Uterus (tissue), 4 donors: Measurements from ENCODE around the gene TNNI3K. TPM values are rescaled to one million over a fixed set of nuclear protein-coding genes. Genes with fewer than 3 reads are reported as not detected.
"Not testable (repeated sequence)": the region's sequence is repeated elsewhere in the genome, so short reads cannot be mapped to it uniquely, and the experiment has no call there.

Experiments used
- DNase-seq, 2 donors: peaks; one replicate each; pipeline ENCODE4 v3.0.0-alpha.2; 2019 to 2020
- H3K27ac ChIP-seq, 2 donors: fragments of 200-600 bp; sonication (generic); 1 replicate in 1 of 2; 2 replicates in 1 of 2; pipeline ENCODE4 v1.5.1; 2016 to 2018
- H3K27me3 ChIP-seq, 2 donors: fragments of 200-600 bp; sonication (generic); one replicate each; pipeline ENCODE4 v1.5.1; 2018 to 2019; ENCODE audit warnings: control low read depth in 1 of 2
- H3K36me3 ChIP-seq, 2 donors: fragments of 200-600 bp; sonication (generic); one replicate each; pipeline ENCODE4 v1.5.1; 2019; ENCODE audit warnings: control low read depth in 1 of 2
- H3K4me1 ChIP-seq, 2 donors: fragments of 200-600 bp; sonication (generic); one replicate each; pipeline ENCODE4 v1.5.1; 2018 to 2019; ENCODE audit warnings: control low read depth in 1 of 2
- H3K4me3 ChIP-seq, 2 donors: fragments of 200-600 bp; sonication (generic); 1 replicate in 1 of 2; 2 replicates in 1 of 2; pipeline ENCODE4 v1.5.1; 2018 to 2019; ENCODE audit warnings: mild to moderate bottlenecking in 1 of 2
- H3K9me3 ChIP-seq, 2 donors: fragments of 200-600 bp; sonication (generic); one replicate each; pipeline ENCODE4 v1.5.1; 2019; ENCODE audit warnings: control low read depth in 1 of 2
- CTCF ChIP-seq, 4 experiments: fragments of 200-600 bp in 2 of 4; fragments of 450-650 bp in 2 of 4; sonication (generic) in 2 of 4; IDR thresholded peaks; one replicate each; pipeline ENCODE4 v1.5.1; 2016 to 2019; ENCODE audit warnings: antibody characterized with exemption in 4 of 4, mild to moderate bottlenecking in 2 of 4, moderate library complexity in 1 of 4
- POLR2A ChIP-seq, 2 donors: fragments of 450-650 bp; IDR thresholded peaks; one replicate each; pipeline ENCODE4 v1.6.1; 2016; ENCODE audit warnings: antibody characterized with exemption in 2 of 2, mild to moderate bottlenecking in 1 of 2, moderate library complexity in 1 of 2
- intact Hi-C: fragments of 100-400 bp; cut with DNase I; formaldehyde crosslinking; loops from one replicate; pipeline ENCODE4 v1.15.1; 2023; ENCODE audit warnings: low total_unique reads
- total RNA-seq, 4 donors: library from RNA; depleted of rRNA in 3 of 4; stranded (reverse); fragments of >200 nt in 3 of 4; gene quantifications; one replicate each; pipeline versions ENCODE4 v1.1.0 to v1.2.4, GENCODE V29; 2014 to 2023
- donor health status: DM: yes; HTN: yes; CAD: no.

The TNNI3K gene
- total RNA-seq, 4 donors from 2014 or later, result 0.26 to 5.3 (median 1.5) TPM; not detected in 1

DNA sequence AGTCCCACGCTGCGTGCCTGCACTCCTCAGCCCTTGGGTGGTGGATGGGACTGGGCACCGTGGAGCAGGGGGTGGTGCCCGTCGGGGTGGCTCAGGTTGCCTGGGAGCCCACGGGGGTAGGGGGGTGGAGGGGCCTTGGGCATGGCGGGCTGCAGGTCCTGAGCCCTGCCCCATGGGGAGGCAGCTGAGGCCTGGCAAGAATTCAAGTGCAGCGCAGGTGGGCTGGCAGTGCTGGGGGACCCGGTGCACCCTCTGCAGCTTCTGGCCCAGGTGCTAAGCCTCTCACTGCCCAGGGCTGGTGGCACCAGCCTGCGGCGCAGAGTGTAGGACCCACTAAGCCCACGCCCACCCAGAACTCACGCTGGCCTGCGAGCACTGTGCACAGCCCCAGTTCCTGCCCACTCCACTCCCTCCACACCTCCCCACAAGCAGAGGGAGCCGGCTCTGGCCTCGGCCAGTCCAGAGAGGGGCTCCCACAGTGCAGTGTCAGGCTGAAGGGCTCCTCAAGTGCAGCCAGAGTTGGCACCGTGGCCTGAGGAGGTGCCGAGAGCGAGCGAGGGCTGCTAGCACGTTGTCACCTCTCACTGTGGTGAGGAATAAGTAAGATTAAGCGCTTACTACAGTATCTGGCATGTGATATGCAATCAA, 12.8 kb downstream of the TNNI3K start:
- Histone ChIP-seq H3K36me3 (no peaks in the 10 kb centered on the region), H3K27ac (no peak overlapping the region), H3K9me3 (no peaks in the 10 kb centered on the region), H3K4me3 (no peak overlapping the region), H3K4me1 (no peaks in the 10 kb centered on the region), H3K27me3 (no peaks in the 10 kb centered on the region)
- intact Hi-C loops, result no loop called here
- no peak for DNase-seq
- TF ChIP-seq POLR2A (IDR thresholded peaks at IDR 0.05), result no peak
- TF ChIP-seq CTCF (IDR thresholded peaks at IDR 0.05), result no peak

DNA sequence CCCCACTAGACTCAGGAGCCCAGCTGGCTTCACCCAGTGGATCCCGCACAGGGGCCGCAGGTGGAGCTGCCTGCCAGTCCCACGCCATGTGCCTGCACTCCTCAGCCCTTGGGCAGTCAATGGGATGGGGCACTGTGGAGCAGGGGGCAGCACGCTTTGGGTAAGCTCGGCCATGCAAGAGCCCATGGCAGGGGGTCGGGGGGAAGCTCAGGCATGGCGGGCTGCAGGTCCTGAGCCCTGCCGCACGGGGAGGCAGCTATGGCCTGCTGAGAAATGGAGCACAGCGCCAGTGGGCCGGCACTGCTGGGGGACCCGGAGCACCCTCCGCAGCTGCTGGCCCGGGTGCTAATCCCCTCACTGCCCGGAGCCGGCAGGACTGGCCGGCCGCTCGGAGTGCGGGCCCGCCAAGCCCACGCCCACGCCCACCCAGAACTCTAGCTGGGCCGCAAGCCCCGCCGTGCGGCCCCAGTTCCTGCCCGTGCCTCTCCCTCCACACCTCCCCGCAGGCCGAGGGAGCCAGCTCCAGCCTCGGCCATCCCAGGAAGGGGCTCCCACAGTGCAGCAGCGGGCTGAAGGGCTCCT, 18.1 kb downstream of the TNNI3K start:
- H3K36me3 ChIP-seq, H3K27ac ChIP-seq, DNase-seq, intact Hi-C loops, H3K4me1 ChIP-seq, H3K4me3 ChIP-seq, H3K27me3 ChIP-seq, H3K9me3 ChIP-seq: not testable (repeated sequence)

DNA sequence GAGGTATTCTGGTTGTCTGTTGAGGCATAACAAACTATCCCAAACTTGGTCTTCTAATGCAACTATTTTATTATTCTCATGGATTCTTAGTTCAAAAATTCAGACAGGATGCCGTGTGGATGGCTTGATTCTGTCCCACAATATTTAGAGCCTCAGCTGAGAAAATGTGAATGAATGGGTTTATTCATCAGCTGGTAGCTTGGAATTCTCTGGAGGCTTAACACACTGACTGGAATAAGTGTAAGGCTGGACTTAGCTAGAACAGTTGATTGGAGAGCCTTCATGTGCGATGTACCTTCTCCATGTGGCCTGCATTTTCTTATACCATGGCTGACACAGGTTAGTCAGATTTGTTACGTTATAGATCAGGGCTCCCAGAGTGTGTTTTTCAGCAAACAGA, 30.8 kb downstream of the TNNI3K start:
- Histone ChIP-seq H3K9me3 (no peaks in the 10 kb centered on the region), H3K27me3 (no peaks in the 10 kb centered on the region), H3K4me3 (no peak overlapping the region), H3K27ac (no peak overlapping the region), H3K36me3 (no peaks in the 10 kb centered on the region), H3K4me1 (no peaks in the 10 kb centered on the region)
- intact Hi-C loops, result no loop called here
- no peak for TF ChIP-seq CTCF (IDR thresholded peaks at IDR 0.05)
- no peak for DNase-seq

DNA sequence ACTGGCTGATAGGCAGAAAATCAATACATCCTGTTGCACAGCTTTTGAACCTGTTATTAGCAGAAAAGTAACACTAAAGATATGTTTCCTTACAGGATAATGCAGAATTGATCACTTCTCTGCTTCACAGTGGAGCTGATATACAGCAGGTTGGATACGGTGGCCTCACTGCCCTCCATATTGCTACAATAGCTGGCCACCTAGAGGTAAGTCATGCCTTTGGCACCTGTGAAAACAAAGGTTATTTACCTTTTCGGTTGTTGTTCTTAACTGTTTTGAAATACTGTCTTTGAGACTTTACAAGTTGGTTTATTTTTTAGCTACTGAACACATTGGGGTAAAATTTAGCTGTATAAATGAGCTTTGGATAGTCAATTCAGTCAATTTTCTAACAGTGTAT, 36.3 kb downstream of the TNNI3K start:
- Histone ChIP-seq H3K4me1 (no peaks in the 10 kb centered on the region), H3K27ac (no peak overlapping the region), H3K27me3 (no peaks in the 10 kb centered on the region), H3K4me3 (no peak overlapping the region), H3K9me3 (no peaks in the 10 kb centered on the region), H3K36me3 (no peaks in the 10 kb centered on the region)
- no peak for TF ChIP-seq CTCF (IDR thresholded peaks at IDR 0.05)
- no peak for TF ChIP-seq POLR2A (IDR thresholded peaks at IDR 0.05)
- no peak for DNase-seq
- intact Hi-C loops, result no loop called here

DNA sequence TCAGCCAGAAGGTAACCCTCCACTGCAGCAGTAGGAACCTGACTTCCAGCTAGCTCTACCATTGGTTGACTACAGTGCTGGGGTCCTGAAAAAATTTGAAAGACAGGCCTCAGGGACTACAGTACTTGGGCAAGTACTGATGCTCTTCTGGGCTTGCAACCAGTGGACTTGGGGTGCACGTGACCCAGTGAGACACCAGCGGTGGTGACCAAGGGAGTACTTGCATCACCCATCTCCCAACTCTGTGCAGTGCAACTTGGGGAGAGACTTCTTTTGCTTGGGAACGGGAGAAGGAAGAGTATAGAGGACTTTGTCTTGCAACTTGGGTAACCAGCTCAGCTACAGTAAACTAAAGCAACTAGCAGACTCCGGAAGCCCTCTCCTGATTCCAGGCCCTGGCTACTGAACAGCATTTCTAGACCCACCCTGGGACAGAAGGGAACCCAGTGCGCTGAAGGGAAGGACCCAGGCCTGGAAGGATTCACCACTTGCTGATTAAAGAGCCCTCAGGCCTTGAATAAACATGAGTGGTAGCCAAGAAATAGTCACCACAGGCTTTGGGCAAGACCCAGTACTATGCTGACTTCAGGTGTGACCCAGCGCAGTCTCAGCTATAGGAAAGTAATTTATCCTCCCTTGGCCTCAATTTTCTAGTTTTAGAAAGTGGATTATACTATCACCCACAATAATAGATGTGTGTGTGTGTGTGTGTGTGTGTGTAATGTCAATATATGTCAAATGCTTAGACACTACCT, 45.6 kb downstream of the TNNI3K start:
- Histone ChIP-seq H3K9me3 (no peaks in the 10 kb centered on the region), H3K36me3 (no peaks in the 10 kb centered on the region), H3K27me3 (no peaks in the 10 kb centered on the region), H3K4me3 (no peak overlapping the region), H3K27ac (no peak overlapping the region), H3K4me1 (no peaks in the 10 kb centered on the region)
- intact Hi-C loops, result no loop called here
- TF ChIP-seq CTCF (IDR thresholded peaks at IDR 0.05), result no peak
- TF ChIP-seq POLR2A (IDR thresholded peaks at IDR 0.05), result no peak
- no peak for DNase-seq
